Spleen (tissue), 11 donors: Measurements from ENCODE around the gene TLCD3B. TPM values are rescaled to one million over a fixed set of nuclear protein-coding genes. Genes with fewer than 3 reads are reported as not detected.

ENCODE experiments used
- DNase-seq: peaks from one replicate; pipeline ENCODE4 v3.0.0-alpha.2; 2020
- H3K27ac ChIP-seq, 8 donors: fragments of 200-600 bp; sonication (generic) in 7 of 8; 1 replicate in 4 of 8; 2 replicates in 4 of 8; pipeline versions ENCODE4 v1.5.0 to v1.8.0; 2016 to 2021; ENCODE audit warnings: inconsistent platforms in 4 of 8, mild to moderate bottlenecking in 4 of 8, moderate library complexity in 1 of 8
- H3K27me3 ChIP-seq, 7 donors: fragments of 200-600 bp; sonication (generic) in 6 of 7; replicated peaks in 1 of 7; 1 replicate in 4 of 7; 2 replicates in 3 of 7; pipeline versions ENCODE4 v1.5.0 to v1.8.0; 2016 to 2021; ENCODE audit warnings: inconsistent platforms in 3 of 7, mild to moderate bottlenecking in 1 of 7
- H3K36me3 ChIP-seq, 6 donors: fragments of 200-600 bp; sonication (generic) in 5 of 6; 1 replicate in 4 of 6; 2 replicates in 2 of 6; pipeline versions ENCODE4 v1.5.0 to v1.8.0; 2016 to 2021; ENCODE audit warnings: inconsistent platforms in 2 of 6
- H3K4me1 ChIP-seq, 6 donors: fragments of 200-600 bp; sonication (generic) in 5 of 6; 1 replicate in 3 of 6; 2 replicates in 3 of 6; pipeline versions ENCODE4 v1.5.0 to v1.8.0; 2016 to 2021; ENCODE audit warnings: inconsistent platforms in 3 of 6
- H3K4me3 ChIP-seq, 8 donors: fragments of 200-600 bp; sonication (generic) in 7 of 8; 1 replicate in 4 of 8; 2 replicates in 4 of 8; pipeline versions ENCODE4 v1.5.0 to v1.8.0; 2016 to 2021; ENCODE audit warnings: inconsistent platforms in 4 of 8, mild to moderate bottlenecking in 4 of 8, moderate library complexity in 2 of 8
- H3K9me3 ChIP-seq, 8 donors: fragments of 200-600 bp; sonication (generic) in 7 of 8; 1 replicate in 4 of 8; 2 replicates in 4 of 8; pipeline versions ENCODE4 v1.5.0 to v1.8.0; 2016 to 2021; ENCODE audit warnings: inconsistent platforms in 4 of 8
- POLR2A ChIP-seq, 3 donors: fragments of 450-650 bp; IDR thresholded peaks; one replicate each; pipeline ENCODE4 v1.5.1; 2017; ENCODE audit warnings: antibody characterized with exemption in 3 of 3, mild to moderate bottlenecking in 1 of 3
- POLR2AphosphoS5 ChIP-seq, 3 donors: sonication (generic); formaldehyde crosslinking; IDR thresholded peaks; one replicate each; pipeline ENCODE4 v1.5.1; 2017; ENCODE audit warnings: antibody characterized with exemption in 3 of 3
- whole genome bisulfite sequencing, 5 donors: extraction: QIAGEN DNeasy Blood & Tissue Kit in 3 of 5; methylation state at CpG; one replicate each; pipeline versions ENCODE4 v1.1.5 to v1.1.7; 2013 to 2018; 5-methylcytosine and 5-hydroxymethylcytosine counted together
- intact Hi-C: fragments of 100-400 bp; cut with DNase I; formaldehyde crosslinking; loops from one replicate; pipeline ENCODE4 v1.15.0; 2023; ENCODE audit warnings: low total_unique reads
- polyA plus RNA-seq, 3 donors: library from polyadenylated mRNA; stranded (reverse); fragments of 200-250 nt; gene quantifications; one replicate each; pipeline ENCODE4 v1.2.1, GENCODE V29; 2013
- total RNA-seq, 7 donors: library from RNA; depleted of rRNA in 3 of 7; stranded (reverse); fragments of >200 nt in 3 of 7; fragmentation: NEBNext Ultra II Directional in 4 of 7; extraction: Animal tissue kit (Norgen Biotek cat#: 25700) in 4 of 7; gene quantifications; one replicate each; pipeline versions ENCODE4 v1.1.0 to v1.2.1, GENCODE V29; 2016 to 2021
- TF ChIP-seq, protein P1 (sequence below), 11 experiments: fragments of 200-600 bp in 7 of 11; fragments of 450-650 bp in 4 of 11; sonication (generic) in 4 of 11; IDR thresholded peaks in 8 of 11; conservative IDR thresholded peaks in 3 of 11; 1 replicate in 7 of 11; 2 replicates in 4 of 11; pipeline versions ENCODE4 v1.4.0 to v1.8.0; 2016 to 2021; ENCODE audit warnings: antibody characterized with exemption in 11 of 11, inconsistent platforms in 4 of 11, mild to moderate bottlenecking in 1 of 11
- donor health status: healthy with polysubstance abuse.
- donor health status: DM: no; HTN: no; CAD: no; lungs with moderate emphysema.
- donor health status: DM: no; HTN: no; CAD: no.
- donor health status: Bipolar disorder and iron deficiency.
- donor health status: healthy.
- donor health status: DM: no; HTN: no; CAD: no.
- donor health status: DM: yes; HTN: yes; CAD: no.

TLCD3B gene
- total and polyA plus RNA-seq, 10 donors = 0.09 to 0.10 TPM; not detected in 8

DNA sequence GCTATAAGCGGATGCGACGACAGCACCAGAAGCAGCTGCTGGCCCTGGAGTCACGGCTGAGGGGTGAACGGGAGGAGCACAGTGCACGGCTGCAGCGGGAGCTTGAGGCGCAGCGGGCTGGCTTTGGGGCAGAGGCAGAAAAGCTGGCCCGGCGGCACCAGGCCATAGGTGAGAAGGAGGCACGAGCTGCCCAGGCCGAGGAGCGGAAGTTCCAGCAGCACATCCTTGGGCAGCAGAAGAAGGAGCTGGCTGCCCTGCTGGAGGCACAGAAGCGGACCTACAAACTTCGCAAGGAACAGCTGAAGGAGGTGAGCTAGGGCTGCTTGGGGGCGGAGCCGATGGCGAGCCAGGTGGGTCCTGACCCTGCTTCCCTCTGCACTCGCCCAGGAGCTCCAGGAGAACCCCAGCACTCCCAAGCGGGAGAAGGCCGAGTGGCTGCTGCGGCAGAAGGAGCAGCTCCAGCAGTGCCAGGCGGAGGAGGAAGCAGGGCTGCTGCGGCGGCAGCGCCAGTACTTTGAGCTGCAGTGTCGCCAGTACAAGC is 45.7 kb downstream of the TLCD3B start:
- Histone ChIP-seq H3K27me3 (no peaks in the 10 kb centered on the region), H3K4me1 (peaks cover 0 to 12% (median 8%) of the 10 kb centered on the region in 6 donors), H3K4me3 (no peak overlapping the region), H3K36me3 (peaks cover 7 to 100% (median 100%) of the 10 kb centered on the region in 6 donors), H3K9me3 (no peaks in the 10 kb centered on the region), H3K27ac (no peak overlapping the region)
- WGBS, 5 donors = 93 to 96% (median 96%) methylated on average over 28 of the region's 28 CpGs
- intact Hi-C loops = no loop called here
- peak; percentile 61 for DNase-seq
- TF ChIP-seq, protein P1, sequence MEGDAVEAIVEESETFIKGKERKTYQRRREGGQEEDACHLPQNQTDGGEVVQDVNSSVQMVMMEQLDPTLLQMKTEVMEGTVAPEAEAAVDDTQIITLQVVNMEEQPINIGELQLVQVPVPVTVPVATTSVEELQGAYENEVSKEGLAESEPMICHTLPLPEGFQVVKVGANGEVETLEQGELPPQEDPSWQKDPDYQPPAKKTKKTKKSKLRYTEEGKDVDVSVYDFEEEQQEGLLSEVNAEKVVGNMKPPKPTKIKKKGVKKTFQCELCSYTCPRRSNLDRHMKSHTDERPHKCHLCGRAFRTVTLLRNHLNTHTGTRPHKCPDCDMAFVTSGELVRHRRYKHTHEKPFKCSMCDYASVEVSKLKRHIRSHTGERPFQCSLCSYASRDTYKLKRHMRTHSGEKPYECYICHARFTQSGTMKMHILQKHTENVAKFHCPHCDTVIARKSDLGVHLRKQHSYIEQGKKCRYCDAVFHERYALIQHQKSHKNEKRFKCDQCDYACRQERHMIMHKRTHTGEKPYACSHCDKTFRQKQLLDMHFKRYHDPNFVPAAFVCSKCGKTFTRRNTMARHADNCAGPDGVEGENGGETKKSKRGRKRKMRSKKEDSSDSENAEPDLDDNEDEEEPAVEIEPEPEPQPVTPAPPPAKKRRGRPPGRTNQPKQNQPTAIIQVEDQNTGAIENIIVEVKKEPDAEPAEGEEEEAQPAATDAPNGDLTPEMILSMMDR (IDR thresholded peaks at IDR 0.05 in 8 of 11, conservative IDR thresholded peaks at IDR 0.05 in 3 of 11) = no peak
- peak; percentile 1 to 60 (median 36) for TF ChIP-seq POLR2AphosphoS5 (IDR thresholded peaks at IDR 0.05)

DNA sequence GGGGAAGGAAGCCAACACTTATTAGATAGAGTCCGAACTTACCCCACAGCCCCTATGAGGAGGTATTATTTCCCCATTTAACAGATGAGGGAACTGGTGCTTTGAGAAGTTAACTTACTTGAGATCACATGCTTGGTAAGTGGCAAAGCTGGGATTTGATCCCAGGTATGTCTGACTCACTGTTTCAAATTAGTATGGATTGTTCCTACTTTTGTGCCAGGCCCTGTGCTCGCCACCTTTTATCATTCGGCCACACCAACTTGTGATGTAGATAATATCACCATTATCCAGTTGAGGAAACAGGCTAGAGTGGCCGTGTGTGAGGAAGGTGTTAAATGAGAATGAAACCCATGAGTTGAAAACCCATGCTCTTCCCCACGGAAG is 46.3 kb downstream of the TLCD3B start:
- 86 to 96% (median 92%) methylated on average over 5 of the region's 5 CpGs for WGBS, 5 donors
- Histone ChIP-seq H3K4me1 (peaks cover 0 to 18% (median 11%) of the 10 kb centered on the region in 6 donors), H3K27ac (no peak overlapping the region), H3K36me3 (peaks cover 7 to 100% (median 100%) of the 10 kb centered on the region in 6 donors), H3K4me3 (no peak overlapping the region), H3K9me3 (no peaks in the 10 kb centered on the region), H3K27me3 (no peaks in the 10 kb centered on the region)
- intact Hi-C loops = no loop called here
- TF ChIP-seq POLR2A (IDR thresholded peaks at IDR 0.05) = no peak
- TF ChIP-seq POLR2AphosphoS5 (IDR thresholded peaks at IDR 0.05) = no peak
- TF ChIP-seq, protein P1 (IDR thresholded peaks at IDR 0.05 in 8 of 11, conservative IDR thresholded peaks at IDR 0.05 in 3 of 11) = no peak
- DNase-seq = no peak

DNA sequence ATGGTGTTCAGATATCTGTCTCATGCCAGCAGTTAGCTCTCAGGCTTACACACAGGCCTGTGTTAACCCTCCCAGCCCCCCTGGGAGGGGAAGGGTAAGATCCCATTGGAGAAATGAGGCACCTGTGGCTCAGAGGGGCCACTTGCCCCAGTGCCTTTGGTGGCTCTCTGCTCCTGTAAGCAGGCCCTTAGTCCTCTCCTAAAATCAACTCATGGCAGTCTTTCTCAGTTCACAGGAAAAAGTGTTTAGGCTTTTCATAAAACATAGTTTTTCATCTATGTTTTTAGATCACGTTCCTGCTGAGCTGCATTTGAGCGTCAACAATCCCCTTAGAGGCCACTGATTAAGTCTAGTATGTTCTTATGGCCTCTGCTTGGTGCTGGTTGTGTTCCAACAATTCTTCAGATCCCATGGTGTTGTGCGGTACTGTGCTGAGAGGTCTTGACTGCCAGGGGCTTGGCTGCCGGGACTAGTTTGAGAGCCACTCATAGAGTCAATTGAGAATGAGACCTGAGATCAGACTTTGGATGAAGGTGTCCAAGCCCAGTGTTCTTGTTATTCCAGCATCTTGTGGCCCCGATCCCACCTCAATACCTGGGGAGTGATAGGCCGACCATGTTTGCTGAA is 46.8 kb downstream of the TLCD3B start:
- TF ChIP-seq POLR2A (IDR thresholded peaks at IDR 0.05) (no peak), POLR2AphosphoS5 (IDR thresholded peaks at IDR 0.05) (no peak)
- TF ChIP-seq, protein P1 (IDR thresholded peaks at IDR 0.05 in 8 of 11, conservative IDR thresholded peaks at IDR 0.05 in 3 of 11) = no peak
- Histone ChIP-seq H3K4me3 (no peak overlapping the region), H3K36me3 (peaks cover 7 to 100% (median 100%) of the 10 kb centered on the region in 6 donors), H3K4me1 (peaks cover 0 to 23% (median 15%) of the 10 kb centered on the region in 6 donors), H3K9me3 (no peaks in the 10 kb centered on the region), H3K27ac (no peak overlapping the region), H3K27me3 (no peaks in the 10 kb centered on the region)
- intact Hi-C loops = no loop called here
- peak; percentile 24 for DNase-seq
- WGBS, 5 donors = 74 to 96% (median 85%) methylated on average over 6 of the region's 6 CpGs

DNA sequence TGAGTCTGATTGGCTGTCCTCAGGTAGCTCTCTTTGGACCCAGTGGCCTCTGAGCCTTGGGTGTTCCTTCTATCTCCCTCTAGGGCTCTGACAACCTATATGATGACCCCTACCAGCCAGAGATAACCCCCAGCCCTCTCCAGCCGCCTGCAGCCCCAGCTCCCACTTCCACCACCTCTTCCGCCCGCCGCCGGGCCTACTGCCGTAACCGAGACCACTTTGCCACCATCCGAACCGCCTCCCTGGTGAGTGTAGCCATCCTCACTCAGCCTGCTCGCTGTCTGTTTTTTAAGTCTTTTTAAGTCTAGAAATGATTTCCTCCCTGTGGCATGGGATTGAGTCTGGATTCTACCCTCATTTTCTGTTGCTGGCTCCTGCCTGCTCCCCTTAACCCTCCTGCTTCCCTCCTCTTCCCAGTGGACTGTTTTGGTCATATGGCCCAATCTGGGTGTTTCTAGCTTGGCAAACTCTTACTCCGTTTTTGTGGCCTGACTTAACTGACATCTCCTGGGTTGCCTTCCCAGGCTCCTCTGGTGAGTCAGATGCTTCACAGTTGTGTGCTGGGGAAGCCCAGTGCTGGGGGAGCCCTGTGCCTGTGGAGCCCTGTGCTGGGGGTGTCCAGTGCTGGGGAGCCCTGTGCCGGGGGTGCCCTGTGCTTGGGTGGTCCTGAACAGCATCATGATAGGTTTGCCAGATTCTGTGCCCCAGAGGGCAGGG is 47.5 kb downstream of the TLCD3B start:
- H3K9me3 ChIP-seq = no peaks in the 10 kb centered on the region
- no peak overlapping the region for H3K27ac ChIP-seq
- intact Hi-C loops = no loop called here
- H3K4me1 ChIP-seq = peaks cover 0 to 29% (median 18%) of the 10 kb centered on the region in 6 donors
- DNase-seq = peak; percentile 61
- no peaks in the 10 kb centered on the region for H3K27me3 ChIP-seq
- H3K4me3 ChIP-seq = no peak overlapping the region
- H3K36me3 ChIP-seq = peaks cover 7 to 100% (median 100%) of the 10 kb centered on the region in 6 donors
- 80 to 96% (median 87%) methylated on average over 11 to 12 of the region's 12 CpGs for whole genome bisulfite sequencing, 5 donors
- TF ChIP-seq POLR2AphosphoS5 (IDR thresholded peaks at IDR 0.05) (no peak), POLR2A (IDR thresholded peaks at IDR 0.05) (no peak)
- TF ChIP-seq, protein P1 (IDR thresholded peaks at IDR 0.05 in 8 of 11, conservative IDR thresholded peaks at IDR 0.05 in 3 of 11) = no peak
